ENCODE measurements around the gene ISCA2.

The ISCA2 gene

GRCh38 chr14:74486164-74486563 is 7.4 kb upstream of the ISCA2 start:
- DNase-seq, result no peak

- no peak for DNase-seq
Measured at GRCh38 chr14:74488786-74489397, 4.7 kb upstream of the ISCA2 start.

DNA sequence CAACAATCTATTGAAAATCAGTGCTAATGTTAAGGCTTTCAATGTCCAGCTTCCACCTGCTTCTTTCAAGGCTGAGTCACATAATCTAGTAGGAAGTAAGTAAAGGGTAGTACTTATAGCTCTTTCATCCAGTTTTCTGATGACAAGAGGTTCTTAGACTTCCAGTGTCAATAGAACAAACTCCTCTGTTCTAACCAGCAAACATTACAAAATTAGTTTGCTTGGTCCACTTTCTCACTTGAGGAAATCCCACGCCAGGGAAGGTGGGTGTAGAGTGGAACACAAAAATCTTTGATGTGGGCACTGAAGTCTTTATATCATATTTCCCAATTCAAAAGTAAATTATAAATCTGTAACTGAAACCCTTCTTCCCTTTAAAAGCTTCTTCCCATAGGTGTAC is 3.1 kb upstream of the ISCA2 start:
- DNase-seq, result no peak

DNA sequence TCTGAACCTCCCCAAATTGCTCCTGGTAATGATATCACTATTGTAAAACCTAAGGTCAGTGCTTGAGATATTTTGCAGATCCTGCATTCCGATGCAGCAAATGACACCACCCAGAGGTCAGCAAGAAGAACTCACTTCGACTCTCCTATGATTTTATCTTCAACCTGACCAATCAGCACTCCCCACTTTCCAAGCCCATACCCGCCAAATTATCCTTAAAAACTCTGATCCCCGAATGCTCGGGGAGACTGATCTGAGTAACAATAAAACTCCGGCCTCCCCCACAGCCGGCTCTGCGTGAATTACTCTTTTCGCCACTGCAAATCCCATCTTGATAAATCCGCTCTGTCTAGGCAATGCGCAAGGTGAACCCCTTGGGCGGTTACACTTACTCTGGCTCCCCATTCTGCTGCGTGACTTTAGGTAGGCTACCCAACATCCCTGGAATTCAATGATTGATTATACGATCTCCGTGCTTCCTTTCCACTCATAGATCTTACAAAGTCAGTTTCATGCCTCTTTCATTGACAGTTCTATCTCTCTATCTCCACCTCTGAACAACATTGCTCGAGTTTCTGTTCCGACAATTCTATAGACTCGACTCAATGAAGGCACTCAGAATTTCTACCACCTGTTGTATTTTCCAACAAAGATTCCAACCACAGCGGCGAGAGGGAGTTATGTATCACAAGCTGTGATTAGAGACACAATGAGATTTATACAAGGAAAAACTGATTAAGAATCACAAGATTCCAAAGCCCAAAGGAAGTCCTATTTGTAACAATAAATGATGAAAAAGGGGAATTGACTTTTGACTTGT is 1.4 kb upstream of the ISCA2 start:
- DNase-seq, result no peak

DNA sequence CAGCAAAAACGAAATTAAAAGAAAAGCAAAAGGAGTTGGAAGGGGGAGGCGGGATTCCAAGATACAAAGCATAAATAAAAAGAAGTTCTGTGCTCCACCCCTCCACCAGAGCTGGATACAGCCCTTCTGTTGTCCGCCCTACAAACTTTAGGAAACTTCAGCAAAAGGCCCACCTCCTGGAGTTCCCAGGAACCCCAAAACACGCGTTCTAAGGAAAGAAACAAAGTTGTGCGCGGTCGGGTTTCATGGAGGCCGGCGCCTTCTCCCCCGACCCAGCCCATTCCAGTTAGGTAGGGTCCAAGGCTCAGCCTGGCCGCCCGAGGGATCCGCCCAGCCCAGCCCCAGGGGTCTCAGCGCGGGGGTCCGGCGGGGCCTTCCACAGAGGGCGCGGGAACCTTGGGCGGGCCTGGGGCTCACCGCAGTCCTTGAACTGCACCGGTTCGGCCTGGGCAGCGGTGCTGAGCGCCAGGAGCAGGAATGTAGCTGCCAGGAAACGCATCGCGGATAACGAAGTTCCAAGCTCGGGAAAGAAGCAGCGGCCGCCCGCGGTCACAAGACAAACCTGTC is 706 bp upstream of the ISCA2 start, which contains the start of gene NPC2:
TSS of gene NPC2 (minus strand) at position 530 of the 567 bp plus-strand sequence. CDS start at position 499, 31 bp downstream.
- no peak for DNase-seq

GRCh38 chr14:74495356-74495755 is 1.8 kb downstream of the ISCA2 start:
- DNase-seq, result no peak

GRCh38 chr14:74500417-74501134 is 7.0 kb downstream of the ISCA2 start:
- DNase-seq, result peak; percentile 50

DNA sequence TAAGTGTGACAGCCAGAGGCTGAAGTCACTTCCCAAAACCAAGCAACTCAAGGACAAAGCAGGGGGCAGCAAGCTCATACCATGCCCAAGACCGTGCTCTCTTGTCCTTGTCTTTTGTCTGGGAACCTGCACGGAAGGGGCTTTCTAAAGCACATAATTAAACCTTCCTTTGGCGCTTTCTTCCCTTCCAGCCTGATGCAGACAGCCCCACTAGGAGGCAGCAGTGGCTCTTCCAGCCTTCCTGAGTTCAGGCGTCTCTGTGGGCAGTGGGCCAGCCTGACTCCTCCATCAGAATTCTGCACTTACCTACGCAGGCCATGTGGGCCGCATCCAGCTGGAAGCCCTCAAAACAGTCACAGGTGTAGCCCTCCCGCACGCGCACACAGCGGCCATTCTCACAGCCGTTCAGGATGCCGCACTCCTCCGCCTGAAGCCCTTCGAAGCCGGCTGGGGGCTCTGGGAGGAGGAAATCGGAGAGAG is 7.6 kb downstream of the ISCA2 start:
- DNase-seq, result peak; percentile 85

- DNase-seq, result no peak
Measured at GRCh38 chr14:74501691-74502090, 8.1 kb downstream of the ISCA2 start.

- DNase-seq, result no peak
Measured at GRCh38 chr14:74502236-74503019, 8.9 kb downstream of the ISCA2 start.

GRCh38 chr14:74503291-74503937 is 9.8 kb downstream of the ISCA2 start:
- DNase-seq, result no peak

- DNase-seq, result no peak
Measured at GRCh38 chr14:74503938-74504335, 10.4 kb downstream of the ISCA2 start.

- DNase-seq, result no peak
Measured at GRCh38 chr14:74504412-74504811, 10.8 kb downstream of the ISCA2 start.

- no peak for DNase-seq
Measured at GRCh38 chr14:74504874-74505720, 11.5 kb downstream of the ISCA2 start.

DNA sequence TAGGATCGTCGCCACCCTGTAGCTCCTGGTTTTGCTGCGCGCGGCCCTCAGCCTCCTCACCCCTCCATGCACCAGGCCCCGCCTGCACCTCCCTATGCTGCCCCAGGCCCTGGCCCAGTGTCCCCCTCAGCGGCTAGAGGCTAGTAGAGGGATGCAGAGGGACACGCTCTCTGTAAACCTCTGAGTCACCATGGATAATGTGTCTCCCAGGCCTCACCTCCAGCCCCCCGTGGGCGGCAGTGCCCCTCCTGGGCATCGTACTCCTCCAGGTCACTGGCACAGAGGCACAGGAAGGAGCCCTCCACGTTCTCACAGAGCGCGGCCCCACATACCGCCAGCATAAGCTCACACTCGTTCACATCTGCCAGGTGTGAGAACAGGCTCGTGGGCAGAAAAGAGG is 12.3 kb downstream of the ISCA2 start:
- no peak for DNase-seq

DNA sequence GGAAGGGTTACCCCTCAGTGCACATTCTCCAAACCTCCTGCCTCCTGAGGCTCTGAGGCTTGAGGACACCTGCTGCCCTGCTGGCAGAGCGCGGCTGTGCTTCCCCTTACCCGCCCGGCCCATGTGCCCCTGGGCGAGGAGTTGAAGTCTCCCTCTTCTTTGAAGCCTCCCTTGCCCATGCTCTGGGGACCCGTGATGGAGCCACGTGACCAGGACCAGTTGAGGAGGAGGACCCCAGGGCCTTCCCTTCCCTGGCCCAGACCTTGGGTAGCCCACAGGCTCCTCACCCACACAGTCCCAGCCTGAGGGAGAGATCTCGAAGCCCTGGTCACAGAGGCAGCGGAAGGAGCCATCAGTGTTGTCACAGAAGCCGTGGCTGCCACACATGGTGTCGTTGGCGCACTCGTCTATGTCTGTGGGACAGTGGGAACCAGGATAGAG is 12.9 kb downstream of the ISCA2 start:
- DNase-seq, result no peak

- no peak for DNase-seq
Measured at GRCh38 chr14:74507085-74507484, 13.5 kb downstream of the ISCA2 start.

- DNase-seq, result no peak
Measured at GRCh38 chr14:74507840-74508239, 14.3 kb downstream of the ISCA2 start.

DNA sequence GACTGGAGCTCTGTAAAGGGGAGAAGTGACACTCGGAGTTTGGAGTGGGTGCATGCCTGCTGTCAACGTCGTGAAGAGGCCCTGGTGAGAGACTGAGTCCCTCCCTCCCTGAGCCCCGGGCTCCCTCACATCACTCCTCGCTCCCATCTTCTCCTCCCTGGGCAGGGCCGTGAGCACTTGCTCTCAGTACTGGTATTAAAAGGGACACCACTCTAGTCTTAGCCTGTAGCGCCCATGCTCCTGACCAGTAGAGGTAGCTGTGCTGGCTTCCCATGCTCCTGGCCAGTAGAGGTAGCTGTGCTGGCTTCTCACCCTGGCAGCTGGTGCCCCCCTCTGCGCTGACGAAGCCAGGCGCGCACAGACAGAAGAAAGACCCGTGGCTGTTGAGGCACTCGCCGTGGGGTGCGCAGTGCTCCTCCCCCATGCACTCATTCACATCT is 14.7 kb downstream of the ISCA2 start:
- no peak for DNase-seq

- DNase-seq, result no peak
Measured at GRCh38 chr14:74508844-74509428, 15.4 kb downstream of the ISCA2 start.

Data from NCI-H1105 treated with DMSO at 0.1 percent for 48 hours (cell line).